Naive thymus-derived CD8-positive, alpha-beta T cell (primary cell): Measurements from ENCODE around the gene EME1. TPM values are rescaled to one million over a fixed set of nuclear protein-coding genes. Genes with fewer than 3 reads are reported as not detected.
"Not testable (repeated sequence)": the region's sequence is repeated elsewhere in the genome, so short reads cannot be mapped to it uniquely, and the experiment has no call there.

Experiments
- ATAC-seq, 2 donors: fragments of 150-1000 bp; cut with Tn5 transposase in 1 of 2; sonication (Bioruptor Pico), chemical (Tn5 transposase) in 1 of 2; 1 replicate in 1 of 2; 2 replicates in 1 of 2; pipeline ENCODE4 v1.10.0; 2021; ENCODE audit warnings: mild to moderate bottlenecking in 2 of 2, moderate library complexity in 2 of 2
- POLR2A ChIA-PET: fragments of 350-600 bp; sonication (Branson Sonifier 250); formaldehyde crosslinking; loops from one replicate; lab custom pipeline; 2021; ENCODE audit warnings: antibody characterized with exemption; lab: Charles Lee
- DNase-seq, 10 donors: peaks; one replicate each; pipeline versions ENCODE4 v3.0.0 to v3.0.0-alpha.2; 2020 to 2022
- H3K27ac Mint-ChIP-seq, 10 donors: one replicate each; pipeline ENCODE4 v1.8.0; 2020 to 2022; ENCODE audit warnings: mild to moderate bottlenecking in 10 of 10, mixed read lengths in 10 of 10, moderate library complexity in 4 of 10, inconsistent platforms in 1 of 10
- H3K27me3 Mint-ChIP-seq, 5 donors: one replicate each; pipeline ENCODE4 v1.8.0; 2021 to 2022; ENCODE audit warnings: mixed read lengths in 5 of 5
- H3K36me3 Mint-ChIP-seq, 3 donors: one replicate each; pipeline ENCODE4 v1.8.0; 2020 to 2022; ENCODE audit warnings: mixed read lengths in 3 of 3, mild to moderate bottlenecking in 2 of 3, inconsistent platforms in 1 of 3
- H3K4me1 Mint-ChIP-seq, 4 donors: one replicate each; pipeline ENCODE4 v1.8.0; 2021 to 2022; ENCODE audit warnings: mixed read lengths in 4 of 4
- H3K4me3 Mint-ChIP-seq, 10 donors: one replicate each; pipeline ENCODE4 v1.8.0; 2020 to 2022; ENCODE audit warnings: mild to moderate bottlenecking in 10 of 10, mixed read lengths in 10 of 10, moderate library complexity in 6 of 10, inconsistent platforms in 1 of 10
- H3K9me3 Mint-ChIP-seq, 9 donors: one replicate each; pipeline ENCODE4 v1.8.0; 2020 to 2022; ENCODE audit warnings: mixed read lengths in 9 of 9, mild to moderate bottlenecking in 3 of 9, inconsistent platforms in 1 of 9, moderate library complexity in 1 of 9
- polyA plus RNA-seq, 3 donors: library from polyadenylated mRNA; unstranded; fragments of 300-500 nt; fragmentation: Illumina TruSeq; gene quantifications; one replicate each; pipeline ENCODE4 v1.2.3, GENCODE V29; 2021
- total RNA-seq, 8 experiments: library from RNA in 2 of 8; stranded (reverse) in 2 of 8; gene quantifications; one replicate each; pipeline ENCODE4 v1.2.3 and lab custom pipeline; 2021 to 2026

The EME1 gene
- total RNA-seq (1 to 10 TPM; 1.9 to 2.7 TPM), polyA plus RNA-seq (under 1 TPM in 1 of 3 donors, not detected in 2; 0.38 TPM), total RNA-seq (lab: John Stamatoyannopoulos, UW) (0 to 5.8 (median 1.7) reads per million in 6 experiments)

- DNase-seq (peak; percentile 69 to 99 (median 84)), ATAC-seq (peak; percentile 94 to 95)
- Mint-ChIP-seq H3K4me1 (peaks cover 17 to 30% (median 23%) of the 10 kb centered on the region in 4 donors), H3K4me3 (peak within 1 kb of the TSS; percentile 90 to 100 (median 98)), H3K36me3 (peaks cover 0 to 35% (median 6%) of the 10 kb centered on the region in 3 donors), H3K27me3 (no peaks in the 10 kb centered on the region), H3K9me3 (no peaks in the 10 kb centered on the region), H3K27ac (peak within 1 kb of the TSS; percentile 99 to 100 (median 100))
- POLR2A ChIA-PET = interaction anchor here (1.0 to 3.5 kb wide), 8 partner anchors 9 to 53 kb away, joined by 3 to 24 read pairs (median 5); partner anchors contain the start of genes ACSF2, LRRC59 and XYLT2
Observed at GRCh38 chr17:50372758-50373556, at the start of gene EME1, which contains the start of gene MRPL27. TSS of gene EME1 (plus strand) at chr17:50373229. CDS start at chr17:50375209, 1,980 bp downstream. TSS of gene MRPL27 (minus strand) at chr17:50373184. CDS start at chr17:50373170, 14 bp downstream.

GRCh38 chr17:50325906-50326305 is 47.1 kb upstream of the EME1 start:
- peaks cover 0 to 5% (median 1%) of the 10 kb centered on the region in 5 donors for H3K27me3 Mint-ChIP-seq
- ATAC-seq (no peak), DNase-seq (no peak)
- H3K4me3 Mint-ChIP-seq = no peak overlapping the region
- no peaks in the 10 kb centered on the region for H3K4me1 Mint-ChIP-seq
- peak overlapping the region in 1 of 10 donors; percentile 12 for H3K27ac Mint-ChIP-seq
- POLR2A ChIA-PET = interaction anchor here (0.6 kb wide), 2 partner anchors 9 to 129 kb away, joined by 5 read pairs; no protein-coding TSS in a partner anchor
- no peaks in the 10 kb centered on the region for H3K36me3 Mint-ChIP-seq
- no peaks in the 10 kb centered on the region for H3K9me3 Mint-ChIP-seq

GRCh38 chr17:50326831-50327364 is 46.1 kb upstream of the EME1 start:
- Mint-ChIP-seq H3K27me3 (peaks cover 0 to 5% (median 1%) of the 10 kb centered on the region in 5 donors), H3K27ac (no peak overlapping the region), H3K4me3 (no peak overlapping the region), H3K36me3 (no peaks in the 10 kb centered on the region), H3K9me3 (no peaks in the 10 kb centered on the region), H3K4me1 (no peaks in the 10 kb centered on the region)
- ATAC-seq (no peak), DNase-seq (no peak)
- POLR2A ChIA-PET = no interaction called here

GRCh38 chr17:50328363-50329325 is 44.4 kb upstream of the EME1 start:
- Mint-ChIP-seq H3K4me3 (no peak overlapping the region), H3K4me1 (peaks cover 2 to 7% (median 4%) of the 10 kb centered on the region in 4 donors), H3K27ac (no peak overlapping the region), H3K9me3 (no peaks in the 10 kb centered on the region), H3K27me3 (peaks cover 0 to 5% (median 1%) of the 10 kb centered on the region in 5 donors), H3K36me3 (no peaks in the 10 kb centered on the region)
- no peak for ATAC-seq
- no peak for DNase-seq
- POLR2A ChIA-PET = interaction anchor here (1.5 kb wide), 1 partner anchor 11 kb away, joined by 3 read pairs; no protein-coding TSS in a partner anchor

GRCh38 chr17:50329716-50330115 is 43.3 kb upstream of the EME1 start:
- no peak for ATAC-seq
- POLR2A ChIA-PET = interaction anchor here (1.5 kb wide), 1 partner anchor 12 kb away, joined by 3 read pairs; no protein-coding TSS in a partner anchor
- no peaks in the 10 kb centered on the region for H3K9me3 Mint-ChIP-seq

GRCh38 chr17:50330151-50330775 is 42.8 kb upstream of the EME1 start:
- ATAC-seq (no peak), DNase-seq (no peak)
- no peaks in the 10 kb centered on the region for H3K9me3 Mint-ChIP-seq
- peak overlapping the region in 1 of 10 donors; percentile 49 for H3K27ac Mint-ChIP-seq
- POLR2A ChIA-PET = interaction anchor here (1.5 kb wide), 1 partner anchor 13 kb away, joined by 3 read pairs; no protein-coding TSS in a partner anchor
- peaks cover 0 to 5% (median 1%) of the 10 kb centered on the region in 5 donors for H3K27me3 Mint-ChIP-seq
- no peaks in the 10 kb centered on the region for H3K36me3 Mint-ChIP-seq
- H3K4me3 Mint-ChIP-seq = no peak overlapping the region
- peaks cover 4 to 9% (median 8%) of the 10 kb centered on the region in 4 donors for H3K4me1 Mint-ChIP-seq

More at GRCh38 chr17:50329716-50330115, 43.3 kb upstream of the EME1 start:
- DNase-seq = no peak
- Mint-ChIP-seq H3K27me3 (peaks cover 0 to 5% (median 1%) of the 10 kb centered on the region in 5 donors), H3K36me3 (no peaks in the 10 kb centered on the region), H3K4me3 (no peak overlapping the region), H3K27ac (no peak overlapping the region), H3K4me1 (peaks cover 4 to 9% (median 8%) of the 10 kb centered on the region in 4 donors)

GRCh38 chr17:50331085-50331791 is 41.8 kb upstream of the EME1 start:
- Mint-ChIP-seq H3K9me3 (no peaks in the 10 kb centered on the region), H3K4me1 (peaks cover 4 to 9% (median 8%) of the 10 kb centered on the region in 4 donors), H3K27ac (no peak overlapping the region), H3K27me3 (peaks cover 0 to 5% (median 1%) of the 10 kb centered on the region in 5 donors), H3K4me3 (no peak overlapping the region), H3K36me3 (no peaks in the 10 kb centered on the region)
- POLR2A ChIA-PET = no interaction called here
- ATAC-seq (no peak), DNase-seq (no peak)

GRCh38 chr17:50332196-50332595 is 40.8 kb upstream of the EME1 start:
- ATAC-seq (no peak), DNase-seq (no peak)
- Mint-ChIP-seq H3K9me3 (no peaks in the 10 kb centered on the region), H3K4me1 (peaks cover 4 to 9% (median 8%) of the 10 kb centered on the region in 4 donors), H3K27ac (no peak overlapping the region), H3K27me3 (peaks cover 0 to 5% (median 1%) of the 10 kb centered on the region in 5 donors), H3K4me3 (peak overlapping the region in 1 of 10 donors; percentile 54), H3K36me3 (no peaks in the 10 kb centered on the region)
- POLR2A ChIA-PET = no interaction called here

GRCh38 chr17:50333291-50334057 is 39.6 kb upstream of the EME1 start:
- Mint-ChIP-seq H3K4me3 (peak overlapping the region in 9 of 10 donors; percentile 19 to 73 (median 53)), H3K27ac (peak overlapping the region in 1 of 10 donors; percentile 55)
- POLR2A ChIA-PET = interaction anchor here (0.7 kb wide), 3 partner anchors 11 to 79 kb away, joined by 3 to 6 read pairs (median 3); no protein-coding TSS in a partner anchor
- not testable (repeated sequence) for DNase-seq, H3K9me3 Mint-ChIP-seq, H3K27me3 Mint-ChIP-seq, H3K36me3 Mint-ChIP-seq, ATAC-seq, H3K4me1 Mint-ChIP-seq

- DNase-seq (no peak), ATAC-seq (no peak)
- no peak overlapping the region for H3K4me3 Mint-ChIP-seq
- no peak overlapping the region for H3K27ac Mint-ChIP-seq
- peaks cover 0 to 11% (median 9%) of the 10 kb centered on the region in 3 donors for H3K36me3 Mint-ChIP-seq
- H3K9me3 Mint-ChIP-seq = peaks cover 0 to 16% (median 10%) of the 10 kb centered on the region in 9 donors
- no peaks in the 10 kb centered on the region for H3K27me3 Mint-ChIP-seq
- H3K4me1 Mint-ChIP-seq = peaks cover 4 to 7% (median 7%) of the 10 kb centered on the region in 4 donors
- POLR2A ChIA-PET = no interaction called here
Observed at GRCh38 chr17:50337956-50338355, 35.1 kb upstream of the EME1 start.
